Esophagus squamous epithelium (tissue), 4 donors: ENCODE measurements around the gene MINDY2.

Experiments used
- POLR2A ChIP-seq, 4 donors: fragments of 450-650 bp; IDR thresholded peaks; one replicate each; pipeline ENCODE4 v1.6.1; 2017; ENCODE audit warnings: antibody characterized with exemption in 4 of 4, mild to moderate bottlenecking in 4 of 4, moderate library complexity in 3 of 4
- TF ChIP-seq, protein P1 (sequence below), 6 experiments: fragments of 450-650 bp in 4 of 6; fragments of 200-600 bp in 2 of 6; sonication (generic) in 2 of 6; IDR thresholded peaks; one replicate each; pipeline ENCODE4 v1.5.1; 2016 to 2019; ENCODE audit warnings: antibody characterized with exemption in 6 of 6, mild to moderate bottlenecking in 4 of 6, moderate library complexity in 4 of 6

DNA sequence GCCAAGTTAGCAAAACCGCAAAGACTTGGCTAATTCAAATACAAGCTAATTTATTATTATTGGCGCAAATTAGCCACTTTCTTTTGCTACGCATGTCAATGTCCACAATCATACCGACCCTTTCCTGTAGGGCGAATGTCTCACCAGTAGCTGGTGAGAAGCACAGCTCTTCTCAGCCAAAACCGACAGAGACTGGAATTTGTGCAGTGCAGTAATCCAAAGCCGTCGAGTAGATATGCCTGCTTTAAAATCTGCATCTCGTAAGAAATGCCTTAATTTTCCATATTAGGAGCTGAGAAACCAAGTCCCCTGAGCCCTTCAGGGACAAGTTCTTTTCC is 614 bp upstream of the MINDY2 start:
- TF ChIP-seq, protein P1, sequence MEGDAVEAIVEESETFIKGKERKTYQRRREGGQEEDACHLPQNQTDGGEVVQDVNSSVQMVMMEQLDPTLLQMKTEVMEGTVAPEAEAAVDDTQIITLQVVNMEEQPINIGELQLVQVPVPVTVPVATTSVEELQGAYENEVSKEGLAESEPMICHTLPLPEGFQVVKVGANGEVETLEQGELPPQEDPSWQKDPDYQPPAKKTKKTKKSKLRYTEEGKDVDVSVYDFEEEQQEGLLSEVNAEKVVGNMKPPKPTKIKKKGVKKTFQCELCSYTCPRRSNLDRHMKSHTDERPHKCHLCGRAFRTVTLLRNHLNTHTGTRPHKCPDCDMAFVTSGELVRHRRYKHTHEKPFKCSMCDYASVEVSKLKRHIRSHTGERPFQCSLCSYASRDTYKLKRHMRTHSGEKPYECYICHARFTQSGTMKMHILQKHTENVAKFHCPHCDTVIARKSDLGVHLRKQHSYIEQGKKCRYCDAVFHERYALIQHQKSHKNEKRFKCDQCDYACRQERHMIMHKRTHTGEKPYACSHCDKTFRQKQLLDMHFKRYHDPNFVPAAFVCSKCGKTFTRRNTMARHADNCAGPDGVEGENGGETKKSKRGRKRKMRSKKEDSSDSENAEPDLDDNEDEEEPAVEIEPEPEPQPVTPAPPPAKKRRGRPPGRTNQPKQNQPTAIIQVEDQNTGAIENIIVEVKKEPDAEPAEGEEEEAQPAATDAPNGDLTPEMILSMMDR (IDR thresholded peaks at IDR 0.05), result peak in 3 of 6 experiments; percentile 26 to 44 (median 36)
- no peak for TF ChIP-seq POLR2A (IDR thresholded peaks at IDR 0.05)
